ENCODE measurements around the gene KMT5C. TPM values are rescaled to one million over a fixed set of nuclear protein-coding genes. Genes with fewer than 3 reads are reported as not detected.
A peak's percentile ranks its signal among the peaks of the same experiment; 100 is the strongest.

The KMT5C gene
- total and polyA plus RNA-seq, 2 experiments from 2014 or later, result 14.2 to 34.3 TPM

DNA sequence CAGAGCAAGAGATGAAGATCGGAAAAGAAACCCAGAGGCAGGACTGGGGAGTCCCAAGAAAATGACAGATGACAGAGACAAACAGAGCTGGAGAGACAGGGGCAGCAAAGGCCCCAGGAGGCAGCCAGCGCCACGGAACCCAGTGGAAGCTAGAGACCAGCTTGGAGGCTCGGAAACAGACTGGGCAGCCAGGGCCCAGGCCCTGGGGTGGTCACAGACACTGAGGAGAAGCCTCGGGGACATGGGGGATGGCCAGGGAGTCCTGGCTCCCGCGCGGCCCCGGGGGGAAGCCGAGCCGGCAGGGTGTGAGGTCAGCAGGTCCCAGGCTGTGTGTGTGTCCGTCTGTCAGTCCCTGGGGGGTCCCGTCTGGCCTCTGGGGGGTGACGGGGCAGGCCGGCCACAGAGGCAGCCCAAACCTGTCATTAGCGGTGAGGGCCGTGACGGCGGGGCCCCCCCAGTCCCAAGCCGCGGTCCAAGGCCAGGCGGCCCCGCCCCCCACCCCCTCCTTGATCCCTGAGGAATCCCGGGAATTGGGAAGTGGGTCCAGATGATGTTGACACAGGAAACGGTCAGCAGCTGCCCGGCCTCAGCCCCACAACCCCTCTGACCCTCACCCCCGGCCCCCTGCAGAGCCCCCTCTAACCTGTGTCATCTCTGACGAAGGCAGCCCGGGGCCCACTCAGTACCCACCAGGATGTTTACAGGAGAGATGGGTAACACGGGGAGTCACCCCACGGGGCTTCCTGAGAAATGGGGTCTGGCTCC lies 34.5 kb downstream of the KMT5C start:
- H3K27ac Mint-ChIP-seq, result no peak overlapping the region
- H3K79me2 ChIP-seq (replicated peaks; ENCODE audit: insufficient read depth), result no peaks in the 10 kb centered on the region
- 0 out of 2 replicates have a peak overlapping the region, but pooled peaks have one; percentile 5 for H2AFZ ChIP-seq
- H3K4me2 ChIP-seq, result peak overlapping the region; percentile 77
- DNase-seq (ENCODE audit: low spot score) (no peak), ATAC-seq (no peak)
- H3K27me3 Mint-ChIP-seq (ENCODE audit: insufficient read depth, low read depth, poor library complexity), result peaks cover 56% of the 10 kb centered on the region
- H3K9me3 Mint-ChIP-seq, result no peaks in the 10 kb centered on the region; the same call in 2 of the 3 replicates
- H3K9me2 ChIP-seq (ENCODE audit: insufficient read depth), result no peaks in the 10 kb centered on the region
- H3K4me3 Mint-ChIP-seq, result peak overlapping the region; percentile 55
- TF ChIP-seq, protein P1, sequence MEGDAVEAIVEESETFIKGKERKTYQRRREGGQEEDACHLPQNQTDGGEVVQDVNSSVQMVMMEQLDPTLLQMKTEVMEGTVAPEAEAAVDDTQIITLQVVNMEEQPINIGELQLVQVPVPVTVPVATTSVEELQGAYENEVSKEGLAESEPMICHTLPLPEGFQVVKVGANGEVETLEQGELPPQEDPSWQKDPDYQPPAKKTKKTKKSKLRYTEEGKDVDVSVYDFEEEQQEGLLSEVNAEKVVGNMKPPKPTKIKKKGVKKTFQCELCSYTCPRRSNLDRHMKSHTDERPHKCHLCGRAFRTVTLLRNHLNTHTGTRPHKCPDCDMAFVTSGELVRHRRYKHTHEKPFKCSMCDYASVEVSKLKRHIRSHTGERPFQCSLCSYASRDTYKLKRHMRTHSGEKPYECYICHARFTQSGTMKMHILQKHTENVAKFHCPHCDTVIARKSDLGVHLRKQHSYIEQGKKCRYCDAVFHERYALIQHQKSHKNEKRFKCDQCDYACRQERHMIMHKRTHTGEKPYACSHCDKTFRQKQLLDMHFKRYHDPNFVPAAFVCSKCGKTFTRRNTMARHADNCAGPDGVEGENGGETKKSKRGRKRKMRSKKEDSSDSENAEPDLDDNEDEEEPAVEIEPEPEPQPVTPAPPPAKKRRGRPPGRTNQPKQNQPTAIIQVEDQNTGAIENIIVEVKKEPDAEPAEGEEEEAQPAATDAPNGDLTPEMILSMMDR (conservative IDR thresholded peaks at IDR 0.05; ENCODE audit: low read depth in 2 of 2), result no peak
- no peak for TF ChIP-seq CREB1 (CRISPR knock-in tag; IDR thresholded peaks at IDR 0.05; ENCODE audit: low read depth)
- TF ChIP-seq NANOG (IDR thresholded peaks at IDR 0.05; ENCODE audit: borderline replicate concordance), result no peak
- TF ChIP-seq, protein P2, sequence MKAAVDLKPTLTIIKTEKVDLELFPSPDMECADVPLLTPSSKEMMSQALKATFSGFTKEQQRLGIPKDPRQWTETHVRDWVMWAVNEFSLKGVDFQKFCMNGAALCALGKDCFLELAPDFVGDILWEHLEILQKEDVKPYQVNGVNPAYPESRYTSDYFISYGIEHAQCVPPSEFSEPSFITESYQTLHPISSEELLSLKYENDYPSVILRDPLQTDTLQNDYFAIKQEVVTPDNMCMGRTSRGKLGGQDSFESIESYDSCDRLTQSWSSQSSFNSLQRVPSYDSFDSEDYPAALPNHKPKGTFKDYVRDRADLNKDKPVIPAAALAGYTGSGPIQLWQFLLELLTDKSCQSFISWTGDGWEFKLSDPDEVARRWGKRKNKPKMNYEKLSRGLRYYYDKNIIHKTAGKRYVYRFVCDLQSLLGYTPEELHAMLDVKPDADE (IDR thresholded peaks at IDR 0.05), result peak; percentile 19; the same call in 1 of the 2 replicates
- no peak for TF ChIP-seq ZNF114 (CRISPR knock-in tag; IDR thresholded peaks at IDR 0.05)
- peak overlapping the region; percentile 47 for H3K4me3 ChIP-seq
- no peak overlapping the region for H3K27ac ChIP-seq (ENCODE audit: low read depth)
- 0 out of 2 replicates have a peak, but pooled peaks cover 16% of the 10 kb centered on the region for H3F3A ChIP-seq (replicated peaks; ENCODE audit: low read depth)
- no peaks in the 10 kb centered on the region for H4K20me1 ChIP-seq (replicated peaks; ENCODE audit: insufficient read depth)
- H3K36me3 Mint-ChIP-seq (ENCODE audit: low read depth), result no peaks in the 10 kb centered on the region; the same call in 2 of the 3 replicates
- no peaks in the 10 kb centered on the region for H3K36me3 ChIP-seq (ENCODE audit: insufficient read depth)
- peaks cover 54% of the 10 kb centered on the region for H3K4me1 Mint-ChIP-seq
- H3K4me1 ChIP-seq (ENCODE audit: insufficient read depth), result peaks cover 53% of the 10 kb centered on the region
- H3K27me3 ChIP-seq (ENCODE audit: insufficient read depth), result peaks cover 72% of the 10 kb centered on the region

DNA sequence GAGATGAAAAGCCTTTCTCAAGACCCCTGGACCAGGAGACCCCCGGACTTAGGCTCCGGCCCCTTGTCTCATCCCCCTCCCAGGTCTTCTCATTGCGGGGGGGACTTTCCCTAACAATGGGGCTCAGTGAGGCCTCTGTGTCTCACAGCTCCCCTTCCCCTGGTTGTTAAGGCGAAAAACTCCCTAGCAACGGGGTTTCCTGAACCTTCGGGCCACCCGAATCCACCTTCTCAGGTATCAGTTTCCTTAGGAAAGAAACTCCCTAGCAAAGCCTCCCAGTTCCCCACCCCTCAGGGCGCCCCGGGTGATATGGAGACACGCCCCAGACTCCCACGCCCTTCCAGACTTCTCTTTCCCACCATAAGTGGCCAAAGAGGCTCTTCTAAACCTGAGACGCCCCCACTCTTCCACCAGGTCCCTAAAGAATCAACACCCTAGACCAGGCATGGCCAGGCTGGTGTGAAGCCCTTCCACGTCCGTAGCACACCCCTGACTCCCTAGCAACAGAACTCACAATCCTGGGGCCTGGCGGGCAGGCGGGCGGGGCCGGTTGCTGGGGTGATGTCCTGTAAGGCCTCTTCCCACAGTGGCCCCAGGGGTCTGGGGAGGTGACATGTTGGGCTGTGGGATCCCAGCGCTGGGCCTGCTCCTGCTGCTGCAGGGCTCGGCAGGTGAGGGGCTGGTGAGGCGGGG lies 36.7 kb downstream of the KMT5C start, which contains the start of gene TMEM190:
Gene TMEM190, plus strand, starts transcription at position 586 of the 693 bp plus-strand sequence. Its CDS starts 28 bp downstream, at position 614.
- Histone ChIP-seq H3K4me1 (ENCODE audit: insufficient read depth) (peaks cover 59% of the 10 kb centered on the region), H3K27ac (ENCODE audit: low read depth) (no peak within 1 kb of the TSS), H3K9me2 (ENCODE audit: insufficient read depth) (no peaks in the 10 kb centered on the region), H3K27me3 (ENCODE audit: insufficient read depth) (peaks cover 59% of the 10 kb centered on the region), H2AFZ (no peak within 1 kb of the TSS), H3K79me2 (replicated peaks; ENCODE audit: insufficient read depth) (no peaks in the 10 kb centered on the region), H3K36me3 (ENCODE audit: insufficient read depth) (no peaks in the 10 kb centered on the region), H3K4me3 (peak within 1 kb of the TSS; percentile 73), H3F3A (replicated peaks; ENCODE audit: low read depth) (0 out of 2 replicates have a peak, but pooled peaks cover 12% of the 10 kb centered on the region), H4K20me1 (replicated peaks; ENCODE audit: insufficient read depth) (no peaks in the 10 kb centered on the region), H3K4me2 (peak within 1 kb of the TSS; percentile 96)
- H3K9me3 Mint-ChIP-seq, result no peaks in the 10 kb centered on the region
- ATAC-seq (peak; percentile 40), DNase-seq (ENCODE audit: low spot score) (peak; percentile 66)
- no peak within 1 kb of the TSS for H3K27ac Mint-ChIP-seq
- H3K4me1 Mint-ChIP-seq, result peaks cover 51% of the 10 kb centered on the region
- no peaks in the 10 kb centered on the region for H3K36me3 Mint-ChIP-seq (ENCODE audit: low read depth)
- H3K27me3 Mint-ChIP-seq (ENCODE audit: insufficient read depth, low read depth, poor library complexity), result peaks cover 46% of the 10 kb centered on the region
- TF ChIP-seq JUNB (IDR thresholded peaks at IDR 0.05; ENCODE audit: unreplicated experiment) (no peak), NANOG (IDR thresholded peaks at IDR 0.05; ENCODE audit: borderline replicate concordance) (no peak), ZNF331 (CRISPR knock-in tag; IDR thresholded peaks at IDR 0.05; ENCODE audit: low read depth) (no peak), EZH2 (IDR thresholded peaks at IDR 0.05; ENCODE audit: low read depth, unreplicated experiment) (no peak)
- TF ChIP-seq, protein P3, sequence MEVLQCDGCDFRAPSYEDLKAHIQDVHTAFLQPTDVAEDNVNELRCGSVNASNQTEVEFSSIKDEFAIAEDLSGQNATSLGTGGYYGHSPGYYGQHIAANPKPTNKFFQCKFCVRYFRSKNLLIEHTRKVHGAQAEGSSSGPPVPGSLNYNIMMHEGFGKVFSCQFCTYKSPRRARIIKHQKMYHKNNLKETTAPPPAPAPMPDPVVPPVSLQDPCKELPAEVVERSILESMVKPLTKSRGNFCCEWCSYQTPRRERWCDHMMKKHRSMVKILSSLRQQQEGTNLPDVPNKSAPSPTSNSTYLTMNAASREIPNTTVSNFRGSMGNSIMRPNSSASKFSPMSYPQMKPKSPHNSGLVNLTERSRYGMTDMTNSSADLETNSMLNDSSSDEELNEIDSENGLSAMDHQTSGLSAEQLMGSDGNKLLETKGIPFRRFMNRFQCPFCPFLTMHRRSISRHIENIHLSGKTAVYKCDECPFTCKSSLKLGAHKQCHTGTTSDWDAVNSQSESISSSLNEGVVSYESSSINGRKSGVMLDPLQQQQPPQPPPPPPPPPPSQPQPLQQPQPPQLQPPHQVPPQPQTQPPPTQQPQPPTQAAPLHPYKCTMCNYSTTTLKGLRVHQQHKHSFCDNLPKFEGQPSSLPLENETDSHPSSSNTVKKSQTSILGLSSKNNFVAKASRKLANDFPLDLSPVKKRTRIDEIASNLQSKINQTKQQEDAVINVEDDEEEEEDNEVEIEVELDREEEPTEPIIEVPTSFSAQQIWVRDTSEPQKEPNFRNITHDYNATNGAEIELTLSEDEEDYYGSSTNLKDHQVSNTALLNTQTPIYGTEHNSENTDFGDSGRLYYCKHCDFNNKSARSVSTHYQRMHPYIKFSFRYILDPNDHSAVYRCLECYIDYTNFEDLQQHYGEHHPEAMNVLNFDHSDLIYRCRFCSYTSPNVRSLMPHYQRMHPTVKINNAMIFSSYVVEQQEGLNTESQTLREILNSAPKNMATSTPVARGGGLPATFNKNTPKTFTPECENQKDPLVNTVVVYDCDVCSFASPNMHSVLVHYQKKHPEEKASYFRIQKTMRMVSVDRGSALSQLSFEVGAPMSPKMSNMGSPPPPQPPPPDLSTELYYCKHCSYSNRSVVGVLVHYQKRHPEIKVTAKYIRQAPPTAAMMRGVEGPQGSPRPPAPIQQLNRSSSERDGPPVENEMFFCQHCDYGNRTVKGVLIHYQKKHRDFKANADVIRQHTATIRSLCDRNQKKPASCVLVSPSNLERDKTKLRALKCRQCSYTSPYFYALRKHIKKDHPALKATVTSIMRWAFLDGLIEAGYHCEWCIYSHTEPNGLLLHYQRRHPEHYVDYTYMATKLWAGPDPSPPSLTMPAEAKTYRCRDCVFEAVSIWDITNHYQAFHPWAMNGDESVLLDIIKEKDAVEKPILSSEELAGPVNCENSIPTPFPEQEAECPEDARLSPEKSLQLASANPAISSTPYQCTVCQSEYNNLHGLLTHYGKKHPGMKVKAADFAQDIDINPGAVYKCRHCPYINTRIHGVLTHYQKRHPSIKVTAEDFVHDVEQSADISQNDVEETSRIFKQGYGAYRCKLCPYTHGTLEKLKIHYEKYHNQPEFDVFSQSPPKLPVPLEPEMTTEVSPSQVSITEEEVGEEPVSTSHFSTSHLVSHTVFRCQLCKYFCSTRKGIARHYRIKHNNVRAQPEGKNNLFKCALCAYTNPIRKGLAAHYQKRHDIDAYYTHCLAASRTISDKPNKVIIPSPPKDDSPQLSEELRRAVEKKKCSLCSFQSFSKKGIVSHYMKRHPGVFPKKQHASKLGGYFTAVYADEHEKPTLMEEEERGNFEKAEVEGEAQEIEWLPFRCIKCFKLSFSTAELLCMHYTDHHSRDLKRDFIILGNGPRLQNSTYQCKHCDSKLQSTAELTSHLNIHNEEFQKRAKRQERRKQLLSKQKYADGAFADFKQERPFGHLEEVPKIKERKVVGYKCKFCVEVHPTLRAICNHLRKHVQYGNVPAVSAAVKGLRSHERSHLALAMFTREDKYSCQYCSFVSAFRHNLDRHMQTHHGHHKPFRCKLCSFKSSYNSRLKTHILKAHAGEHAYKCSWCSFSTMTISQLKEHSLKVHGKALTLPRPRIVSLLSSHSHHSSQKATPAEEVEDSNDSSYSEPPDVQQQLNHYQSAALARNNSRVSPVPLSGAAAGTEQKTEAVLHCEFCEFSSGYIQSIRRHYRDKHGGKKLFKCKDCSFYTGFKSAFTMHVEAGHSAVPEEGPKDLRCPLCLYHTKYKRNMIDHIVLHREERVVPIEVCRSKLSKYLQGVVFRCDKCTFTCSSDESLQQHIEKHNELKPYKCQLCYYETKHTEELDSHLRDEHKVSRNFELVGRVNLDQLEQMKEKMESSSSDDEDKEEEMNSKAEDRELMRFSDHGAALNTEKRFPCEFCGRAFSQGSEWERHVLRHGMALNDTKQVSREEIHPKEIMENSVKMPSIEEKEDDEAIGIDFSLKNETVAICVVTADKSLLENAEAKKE (CRISPR knock-in tag; IDR thresholded peaks at IDR 0.05), result no peak
- H3K4me3 Mint-ChIP-seq, result peak within 1 kb of the TSS; percentile 62

All from GM23338 (cell line).